GM19035 (cell line): ENCODE results near the gene SLC30A4.
"Not testable (repeated sequence)": the region's sequence is repeated elsewhere in the genome, so short reads cannot be mapped to it uniquely, and the experiment has no call there.

Experiments used
- ATAC-seq: cut with Tn5 transposase; IDR thresholded peaks from one replicate; pipeline ENCODE4 v1.9.1; 2021; ENCODE audit not compliant: unreplicated experiment

SLC30A4 gene

GRCh38 chr15:45510758-45511280 lies 11.7 kb downstream of the SLC30A4 start:
- ATAC-seq: no peak

DNA sequence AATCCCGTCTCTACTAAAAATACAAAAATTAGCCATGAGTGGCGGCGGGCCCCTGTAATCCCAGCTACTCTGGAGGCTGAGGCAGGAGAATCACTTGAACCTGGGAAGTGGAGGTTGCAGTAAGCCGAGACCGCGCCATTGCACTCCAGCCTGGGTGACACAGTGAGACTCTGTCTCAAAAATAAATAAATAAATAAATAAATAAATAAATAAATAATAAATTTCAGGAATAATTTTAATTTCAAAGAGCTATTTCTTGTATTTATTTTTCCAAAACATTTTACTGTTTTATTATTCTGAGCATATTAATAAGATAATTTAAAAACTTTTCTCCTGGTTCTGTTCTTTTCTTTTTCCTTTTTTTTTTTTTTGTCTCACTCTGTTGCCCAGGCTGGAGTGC lies 15.4 kb downstream of the SLC30A4 start:
- not testable (repeated sequence) for ATAC-seq

- no peak for ATAC-seq
These were observed 23.1 kb downstream of the SLC30A4 start for GRCh38 chr15:45499426-45499825.

- ATAC-seq: no peak
These were observed 23.9 kb downstream of the SLC30A4 start for GRCh38 chr15:45498701-45499100.

DNA sequence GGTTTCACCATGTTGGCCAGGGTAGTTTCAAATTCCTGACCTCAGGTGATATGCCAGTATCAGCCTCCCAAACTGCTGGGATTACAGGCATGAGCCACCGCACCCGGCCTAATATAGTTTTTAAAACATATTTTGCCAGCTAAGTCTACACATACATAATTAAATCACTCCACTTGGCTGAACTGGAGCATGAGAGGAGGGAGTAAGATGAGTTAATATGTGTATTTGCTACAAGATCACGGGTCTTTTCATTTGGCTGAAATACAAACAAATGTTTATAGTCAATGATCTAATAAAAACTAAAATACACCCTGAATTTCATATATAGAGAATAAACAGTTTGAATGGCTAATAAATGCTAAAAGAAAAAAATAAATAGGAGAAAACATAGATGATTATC lies 25.3 kb downstream of the SLC30A4 start:
- ATAC-seq: no peak

DNA sequence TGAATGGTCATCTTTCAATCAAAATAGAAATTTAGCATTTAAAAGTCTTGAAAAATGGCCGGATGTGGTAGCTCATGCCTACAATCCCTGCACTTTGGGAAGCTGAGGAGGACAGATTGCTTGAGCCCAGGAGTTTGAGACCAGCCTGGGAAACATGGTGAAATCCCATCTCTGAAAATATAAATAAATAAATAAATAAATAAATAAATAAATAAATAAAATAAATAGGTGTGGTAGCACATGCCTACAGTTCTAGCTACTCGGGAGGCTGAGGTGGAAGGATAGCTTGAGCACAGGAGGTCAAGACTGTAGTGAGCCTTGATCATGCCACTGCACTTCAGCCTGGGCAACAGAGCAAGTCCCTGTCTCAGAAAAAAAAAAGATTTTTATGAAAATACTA lies 25.9 kb downstream of the SLC30A4 start:
- ATAC-seq: no peak

DNA sequence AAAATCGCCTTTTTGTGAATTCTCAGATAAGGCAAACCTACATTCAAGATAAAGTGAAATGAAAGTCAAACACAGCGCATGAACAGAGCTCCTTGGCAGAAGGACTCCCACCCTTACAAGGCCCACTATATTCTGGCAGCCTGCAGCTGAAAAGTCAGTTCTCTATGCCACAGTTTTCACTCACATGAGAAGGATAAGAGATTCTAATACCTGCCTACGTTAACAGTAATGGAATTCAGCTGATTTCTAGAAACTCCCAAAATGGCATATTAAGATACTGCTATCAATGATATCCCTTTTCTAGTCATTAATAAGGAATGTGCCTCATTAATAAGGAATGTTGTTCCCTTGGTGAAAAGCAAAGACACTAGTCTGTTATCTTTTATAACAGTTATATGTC lies 27.0 kb downstream of the SLC30A4 start:
- ATAC-seq: no peak

GRCh38 chr15:45489690-45490238 lies 32.8 kb downstream of the SLC30A4 start:
- no peak for ATAC-seq

GRCh38 chr15:45486317-45486716 lies 36.2 kb downstream of the SLC30A4 start:
- ATAC-seq: no peak

DNA sequence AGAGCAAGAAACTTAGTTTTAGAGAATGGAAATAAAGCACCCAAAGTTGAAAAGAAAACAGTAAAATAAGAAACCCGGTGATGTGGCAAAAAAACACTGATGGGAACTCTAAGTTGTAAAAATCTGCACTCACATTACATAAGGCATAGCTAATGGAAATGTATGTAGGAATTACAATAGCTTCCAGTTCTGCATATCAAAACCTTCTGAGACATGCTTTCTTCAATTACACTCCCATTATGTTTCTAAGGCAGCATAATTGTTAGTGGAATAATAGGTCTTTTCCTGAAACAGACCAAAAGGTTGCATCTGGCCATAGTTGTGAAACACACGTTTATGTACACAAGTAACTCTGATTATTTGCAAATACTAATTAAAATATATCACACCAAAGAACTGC lies 41.4 kb downstream of the SLC30A4 start:
- no peak for ATAC-seq

- no peak for ATAC-seq
These were observed 46.1 kb downstream of the SLC30A4 start for GRCh38 chr15:45476410-45476809.

- no peak for ATAC-seq
These were observed 47.8 kb downstream of the SLC30A4 start for GRCh38 chr15:45474799-45475198.

DNA sequence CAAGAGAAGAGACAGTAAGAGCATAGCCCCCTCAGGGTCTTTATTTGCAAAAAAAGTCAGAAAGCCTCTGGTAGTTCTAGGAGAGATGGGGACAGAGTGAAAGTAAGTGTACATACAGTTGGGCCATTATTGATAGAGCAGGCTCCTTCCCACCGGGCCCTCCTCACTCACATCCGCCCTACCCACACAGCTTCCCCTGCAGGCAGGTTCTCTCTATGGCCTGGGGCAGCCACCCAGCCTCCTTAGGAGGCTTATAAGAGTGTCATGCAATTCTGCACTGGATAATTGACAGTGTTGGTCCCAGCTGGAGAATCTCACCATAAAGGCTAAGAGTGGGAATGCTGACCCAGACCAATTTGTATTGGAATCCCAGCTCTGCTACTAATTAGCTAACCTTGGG lies 49.5 kb downstream of the SLC30A4 start:
- ATAC-seq: no peak

DNA sequence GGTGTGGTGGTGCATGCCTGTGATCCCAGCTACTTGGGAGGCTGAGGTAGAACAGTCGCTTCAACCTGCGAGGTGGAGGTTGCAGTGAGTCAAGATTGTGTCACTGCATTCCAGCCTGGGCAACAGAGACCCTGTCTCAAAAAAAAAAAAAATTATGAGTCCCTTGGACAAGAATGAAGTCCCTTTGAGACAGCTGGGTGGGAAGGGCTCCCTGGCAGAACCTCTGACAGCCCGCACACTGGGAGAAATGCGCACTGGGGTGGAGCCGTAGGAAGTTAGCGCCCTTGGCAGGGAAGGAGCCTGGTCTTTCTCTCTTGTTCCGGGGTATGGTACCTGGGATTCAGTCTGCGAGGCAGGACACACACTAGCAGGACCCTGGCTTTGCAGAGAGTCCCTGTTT lies 51.4 kb downstream of the SLC30A4 start:
- no peak for ATAC-seq

- ATAC-seq: no peak
These were observed 53.1 kb downstream of the SLC30A4 start for GRCh38 chr15:45469441-45469840.

GRCh38 chr15:45469027-45469426 lies 53.5 kb downstream of the SLC30A4 start:
- ATAC-seq: no peak

- no peak for ATAC-seq
These were observed 54.3 kb downstream of the SLC30A4 start for GRCh38 chr15:45468294-45468693.

DNA sequence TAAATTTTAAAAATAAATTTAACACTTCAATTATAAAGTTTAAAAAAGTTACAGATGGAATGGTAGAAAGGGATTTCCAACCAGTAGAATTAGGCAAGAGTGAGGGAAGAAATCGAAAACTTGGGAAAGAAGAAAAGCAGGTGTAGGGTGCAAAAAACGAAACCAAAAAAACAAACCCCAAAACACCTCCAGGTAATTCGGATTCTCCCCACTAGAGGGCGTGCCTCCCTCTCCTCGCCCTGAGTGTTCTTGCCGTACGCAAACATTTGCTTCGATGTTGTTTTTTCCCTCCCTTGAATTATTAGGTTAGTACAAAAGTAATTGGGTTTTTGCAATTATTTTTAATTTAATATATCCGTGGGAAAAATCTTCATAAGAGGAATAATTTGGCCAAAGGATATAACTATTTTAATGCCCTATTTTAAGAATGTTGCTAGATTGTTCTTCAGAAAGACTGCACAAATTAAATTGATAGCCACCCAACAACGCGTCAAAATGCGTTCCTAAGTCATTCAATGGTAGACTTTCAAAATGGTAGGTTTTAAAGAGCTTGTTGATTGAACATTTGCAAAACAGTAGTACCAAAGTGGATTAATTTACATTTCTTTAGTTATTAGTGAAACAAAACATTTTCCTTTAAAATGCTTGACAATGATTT lies 63.7 kb downstream of the SLC30A4 start:
- ATAC-seq: no peak

DNA sequence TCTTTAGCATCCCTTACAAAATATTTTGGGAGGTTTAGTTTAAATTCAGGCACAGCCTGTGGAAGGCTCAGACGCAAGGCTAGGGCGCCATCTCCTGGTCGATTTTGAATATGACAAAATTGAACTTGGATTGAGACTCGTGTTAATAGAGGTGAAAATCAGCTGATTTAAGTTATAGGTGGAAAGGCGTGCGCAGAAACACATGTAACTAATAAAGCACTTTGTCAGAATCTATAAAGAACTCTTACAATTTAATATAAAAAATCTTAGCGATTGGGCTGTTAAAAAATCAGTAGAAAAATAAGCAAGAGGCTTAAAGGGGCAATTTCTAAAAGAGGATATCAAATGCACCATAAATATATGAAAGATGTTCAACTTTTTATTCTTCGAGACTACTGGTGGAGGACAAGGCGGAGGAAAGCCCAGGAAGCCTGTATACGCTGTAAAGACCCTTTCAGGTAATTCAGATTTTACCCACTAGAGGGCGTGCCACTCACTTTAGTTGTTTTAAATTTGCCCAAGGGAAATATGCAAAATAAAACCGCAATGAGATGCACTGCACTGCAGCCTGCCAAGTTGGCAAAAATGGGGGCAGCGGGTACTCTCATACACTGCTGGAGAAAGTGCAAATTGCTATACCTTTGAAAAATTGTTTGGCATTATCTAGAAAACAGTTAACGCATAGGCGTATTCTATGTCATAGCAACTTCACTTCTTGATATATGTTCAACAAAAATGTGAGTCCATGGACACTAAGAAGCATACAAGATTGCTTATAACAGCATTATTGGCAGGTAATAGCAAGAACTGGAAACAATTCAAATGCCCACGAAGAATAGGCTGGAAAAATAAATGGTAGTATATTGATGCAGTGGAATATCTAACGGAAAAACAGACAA lies 64.7 kb downstream of the SLC30A4 start:
- ATAC-seq: peak; percentile 62

GRCh38 chr15:45457220-45457619 lies 65.3 kb downstream of the SLC30A4 start:
- ATAC-seq: no peak

GRCh38 chr15:45456212-45457106 lies 66.1 kb downstream of the SLC30A4 start:
- no peak for ATAC-seq
